ENCODE measurements around the gene SYDE1.

Gene SYDE1

GRCh38 chr19:15108845-15109767 is 1.9 kb downstream of the SYDE1 start:
- no peak for DNase-seq (ENCODE audit: low read depth)

DNA sequence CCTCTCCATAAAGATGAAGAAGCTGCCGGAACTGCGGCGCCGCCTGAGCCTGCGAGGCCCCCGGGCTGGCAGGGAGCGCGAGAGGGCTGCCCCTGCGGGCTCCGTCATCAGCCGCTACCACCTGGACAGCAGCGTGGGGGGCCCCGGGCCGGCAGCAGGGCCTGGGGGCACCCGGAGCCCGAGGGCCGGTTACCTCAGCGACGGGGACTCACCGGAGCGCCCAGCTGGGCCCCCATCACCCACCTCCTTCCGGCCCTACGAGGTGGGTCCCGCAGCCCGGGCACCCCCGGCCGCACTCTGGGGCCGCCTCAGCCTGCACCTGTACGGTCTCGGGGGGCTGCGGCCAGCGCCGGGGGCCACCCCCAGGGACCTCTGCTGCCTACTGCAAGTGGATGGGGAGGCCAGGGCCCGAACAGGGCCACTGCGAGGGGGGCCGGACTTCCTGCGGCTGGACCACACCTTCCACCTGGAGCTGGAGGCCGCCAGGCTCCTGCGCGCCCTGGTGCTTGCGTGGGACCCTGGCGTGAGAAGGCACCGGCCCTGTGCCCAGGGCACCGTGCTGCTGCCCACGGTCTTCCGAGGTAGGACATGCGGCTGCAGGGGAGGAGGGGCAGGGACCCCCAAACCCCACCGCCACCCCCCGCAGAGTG is 2.7 kb downstream of the SYDE1 start:
- DNase-seq (ENCODE audit: low read depth) = no peak

GRCh38 chr19:15110418-15110815 is 3.2 kb downstream of the SYDE1 start:
- DNase-seq (ENCODE audit: low read depth) = no peak

- no peak for DNase-seq (ENCODE audit: low read depth)
These were observed 4.6 kb downstream of the SYDE1 start for GRCh38 chr19:15111758-15112157.

DNA sequence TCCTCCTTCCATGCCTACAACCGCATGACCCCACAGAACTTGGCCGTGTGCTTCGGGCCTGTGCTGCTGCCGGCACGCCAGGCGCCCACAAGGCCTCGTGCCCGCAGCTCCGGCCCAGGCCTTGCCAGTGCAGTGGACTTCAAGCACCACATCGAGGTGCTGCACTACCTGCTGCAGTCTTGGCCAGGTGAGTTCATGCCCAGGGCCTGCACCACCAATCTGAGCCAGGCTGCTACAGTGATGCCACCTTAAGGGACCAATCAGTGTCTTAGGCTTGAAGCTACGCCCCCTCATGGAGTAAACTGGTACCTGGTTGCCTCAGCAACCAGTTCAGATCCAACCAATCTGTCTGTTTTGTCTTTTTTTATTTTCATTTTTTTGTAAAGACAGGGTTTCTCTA is 5.2 kb downstream of the SYDE1 start:
- no peak for DNase-seq (ENCODE audit: low read depth)

- no peak for DNase-seq (ENCODE audit: low read depth)
These were observed 6.3 kb downstream of the SYDE1 start for GRCh38 chr19:15113245-15114152.

DNA sequence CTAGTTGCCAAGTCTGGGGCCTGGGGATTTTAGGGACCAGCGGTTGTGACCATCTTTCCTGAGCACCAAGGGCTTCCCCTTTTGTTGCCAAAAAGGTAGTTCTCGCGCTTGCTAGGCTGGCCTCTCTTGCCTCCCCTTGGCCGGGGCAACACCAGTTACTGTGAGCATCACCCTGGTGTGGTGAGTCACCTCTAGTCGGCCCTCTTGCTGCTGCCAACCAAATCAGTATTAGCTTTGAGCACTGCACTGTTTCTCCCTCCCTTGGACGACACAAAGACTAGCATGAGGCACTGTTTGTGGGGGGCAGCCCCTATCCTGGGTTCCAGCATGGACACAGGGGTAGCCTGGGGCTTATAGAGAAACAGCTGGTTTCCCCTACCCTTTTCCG is 6.9 kb downstream of the SYDE1 start:
- no peak for DNase-seq (ENCODE audit: low read depth)

GRCh38 chr19:15115080-15115479 is 7.9 kb downstream of the SYDE1 start:
- no peak for DNase-seq (ENCODE audit: low read depth)

DNA sequence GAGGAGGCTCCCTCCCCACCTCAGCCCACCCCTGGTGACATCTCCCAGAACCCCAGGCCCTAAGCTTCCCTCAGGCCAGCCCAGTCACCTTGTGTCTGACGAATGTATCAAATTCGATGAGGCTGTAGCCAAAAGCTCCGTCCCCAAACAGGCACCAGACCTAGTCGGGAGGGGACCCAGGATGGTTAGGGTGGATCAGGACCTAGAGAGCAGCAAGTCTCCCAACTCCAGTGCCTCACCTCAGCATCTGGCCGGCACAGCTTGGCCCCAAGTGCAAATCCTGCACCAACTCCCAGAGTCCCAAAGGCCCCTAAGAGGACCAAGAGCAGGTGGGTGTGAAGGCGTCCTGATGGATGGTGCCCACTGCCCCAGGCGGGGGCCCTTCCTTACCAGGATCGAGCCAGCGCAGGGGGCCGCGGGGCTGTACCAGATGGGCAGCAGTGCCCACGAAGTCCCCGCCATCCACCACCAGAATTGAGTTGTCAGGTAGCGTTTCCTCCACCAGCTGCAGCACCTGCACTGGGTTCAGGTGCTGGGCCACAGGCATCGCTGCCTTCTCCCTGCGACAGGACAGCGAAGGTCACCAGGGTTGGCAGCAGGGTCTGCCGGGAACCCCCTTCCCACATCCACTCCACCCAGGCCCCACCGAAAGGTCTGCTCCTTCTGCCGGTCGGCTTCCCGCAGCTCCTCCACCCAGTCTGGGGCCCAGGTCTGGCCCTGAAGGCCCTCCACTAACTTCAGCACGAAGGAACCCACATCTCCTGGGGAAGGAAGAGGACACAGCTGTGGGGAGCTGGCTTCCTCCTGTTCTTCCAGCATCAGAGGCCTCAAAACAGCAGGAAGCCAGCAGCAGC is 8.8 kb downstream of the SYDE1 start:
- no peak for DNase-seq (ENCODE audit: low read depth)

GRCh38 chr19:15116856-15117255 is 9.7 kb downstream of the SYDE1 start:
- DNase-seq (ENCODE audit: low read depth) = no peak

- no peak for DNase-seq (ENCODE audit: low read depth)
These were observed 11.0 kb downstream of the SYDE1 start for GRCh38 chr19:15118248-15118647.

DNA sequence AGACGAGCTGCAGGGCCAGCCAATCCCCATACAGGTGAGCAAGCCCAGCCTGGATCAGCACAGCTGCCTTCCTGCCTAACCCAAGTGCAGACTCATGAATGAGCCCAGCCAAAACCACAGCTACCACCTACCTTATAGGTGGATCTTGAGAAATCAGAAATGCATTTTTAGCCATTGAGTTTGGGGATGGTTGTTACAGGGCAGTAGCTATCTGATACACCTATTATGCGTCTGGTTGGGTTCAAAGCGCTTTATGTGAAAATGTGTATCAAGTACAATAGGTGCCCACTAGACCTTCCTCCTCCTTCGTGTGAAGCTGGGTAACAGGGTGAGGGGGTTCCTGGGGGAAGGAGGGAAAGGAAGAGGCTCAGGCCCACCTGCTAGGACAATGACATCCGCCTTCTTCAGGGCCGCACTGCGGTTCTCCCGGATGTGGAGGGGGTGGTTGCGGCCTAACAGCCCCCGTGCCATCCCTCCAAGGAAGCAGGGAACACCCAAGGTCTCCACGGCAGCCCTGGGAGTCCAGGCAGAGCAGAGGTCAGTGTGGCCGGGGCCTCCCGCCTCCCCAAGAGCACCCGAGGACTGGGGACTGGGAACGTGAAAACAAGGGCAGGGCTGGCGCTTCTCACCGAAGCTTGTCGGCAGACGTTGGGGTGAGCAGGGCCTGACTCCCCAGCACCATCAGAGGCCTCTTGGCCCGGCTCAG is 11.7 kb downstream of the SYDE1 start:
- DNase-seq (ENCODE audit: low read depth) = no peak

DNA sequence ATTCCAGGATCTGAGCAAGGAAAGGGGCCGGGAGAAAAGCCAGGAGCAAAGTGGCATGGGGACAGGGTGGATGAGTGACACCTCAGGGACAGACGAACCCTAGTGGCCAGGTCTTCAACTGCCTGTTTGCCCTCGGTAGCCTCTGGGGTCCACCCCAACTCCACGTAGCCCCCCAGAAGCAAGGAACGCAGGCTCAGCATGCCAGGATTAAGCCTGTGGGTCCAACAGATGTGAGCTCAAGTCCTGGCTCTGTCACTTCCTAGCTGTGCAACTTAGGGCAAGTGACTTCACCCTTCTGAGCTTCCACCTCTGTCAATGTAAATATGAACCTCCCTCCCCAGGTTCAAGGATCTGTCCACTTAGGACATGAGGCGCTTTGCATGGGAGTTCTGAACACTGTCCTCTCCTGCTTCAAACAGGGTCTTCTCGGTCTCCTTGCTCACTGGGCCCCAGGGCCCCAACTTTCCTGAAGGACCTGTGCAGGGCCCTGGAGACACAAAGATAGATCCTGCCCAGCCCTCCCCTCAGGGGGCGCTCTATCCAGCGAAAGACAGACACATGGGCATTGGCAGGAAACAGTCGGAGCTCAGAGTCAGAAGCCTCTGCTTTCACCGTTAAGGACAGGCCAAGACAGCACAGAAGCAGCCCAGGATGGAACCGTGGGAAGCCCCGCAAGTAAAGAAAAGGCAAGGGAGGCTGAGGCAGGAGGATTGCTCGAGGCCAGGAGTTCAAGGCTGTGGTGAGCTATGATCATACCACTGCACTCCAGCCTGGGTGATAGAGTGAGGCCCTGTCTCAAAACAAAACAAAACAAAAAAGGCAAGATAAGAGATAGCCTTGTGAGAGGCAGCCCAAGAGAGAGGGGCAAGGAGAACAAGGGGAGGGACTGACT is 13.2 kb downstream of the SYDE1 start:
- no peak for DNase-seq (ENCODE audit: low read depth)

DNA sequence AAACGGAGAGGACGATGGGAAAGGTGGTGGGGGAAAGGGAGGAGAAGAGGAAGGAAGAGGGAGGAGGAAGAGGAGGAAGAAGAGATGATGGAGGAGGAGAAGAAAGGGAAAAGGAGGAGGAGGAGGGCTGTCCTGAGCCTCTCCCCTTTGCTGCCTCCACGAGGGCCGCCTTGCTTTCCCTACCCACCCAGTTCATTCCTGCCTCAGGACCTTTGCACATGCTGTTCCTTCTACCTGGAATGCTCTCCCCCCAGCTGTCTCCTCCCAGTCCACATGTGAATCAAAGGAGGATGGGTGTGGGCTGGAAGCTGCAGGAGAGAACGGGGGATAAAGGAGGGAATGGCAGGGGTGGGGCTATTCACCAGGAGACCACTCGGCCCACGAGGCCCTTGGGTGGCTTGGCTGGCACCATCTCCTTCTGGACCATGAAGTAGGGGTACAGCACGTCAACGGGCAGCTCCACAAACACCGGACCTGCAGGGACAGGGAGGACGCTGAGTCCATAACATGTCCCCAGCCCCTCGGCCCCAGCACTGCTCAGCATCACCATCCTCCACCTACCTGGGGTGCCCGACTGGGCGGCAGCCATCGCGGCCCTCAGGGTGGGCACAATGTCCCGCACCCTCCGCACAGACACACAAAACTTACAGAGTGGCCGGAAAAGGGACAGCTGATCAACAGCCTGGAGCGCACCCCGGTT is 15.3 kb downstream of the SYDE1 start:
- no peak for DNase-seq (ENCODE audit: low read depth)

GRCh38 chr19:15123031-15123890 is 16.1 kb downstream of the SYDE1 start:
- no peak for DNase-seq (ENCODE audit: low read depth)

- no peak for DNase-seq (ENCODE audit: low read depth)
These were observed 16.7 kb downstream of the SYDE1 start for GRCh38 chr19:15123900-15124299.

DNA sequence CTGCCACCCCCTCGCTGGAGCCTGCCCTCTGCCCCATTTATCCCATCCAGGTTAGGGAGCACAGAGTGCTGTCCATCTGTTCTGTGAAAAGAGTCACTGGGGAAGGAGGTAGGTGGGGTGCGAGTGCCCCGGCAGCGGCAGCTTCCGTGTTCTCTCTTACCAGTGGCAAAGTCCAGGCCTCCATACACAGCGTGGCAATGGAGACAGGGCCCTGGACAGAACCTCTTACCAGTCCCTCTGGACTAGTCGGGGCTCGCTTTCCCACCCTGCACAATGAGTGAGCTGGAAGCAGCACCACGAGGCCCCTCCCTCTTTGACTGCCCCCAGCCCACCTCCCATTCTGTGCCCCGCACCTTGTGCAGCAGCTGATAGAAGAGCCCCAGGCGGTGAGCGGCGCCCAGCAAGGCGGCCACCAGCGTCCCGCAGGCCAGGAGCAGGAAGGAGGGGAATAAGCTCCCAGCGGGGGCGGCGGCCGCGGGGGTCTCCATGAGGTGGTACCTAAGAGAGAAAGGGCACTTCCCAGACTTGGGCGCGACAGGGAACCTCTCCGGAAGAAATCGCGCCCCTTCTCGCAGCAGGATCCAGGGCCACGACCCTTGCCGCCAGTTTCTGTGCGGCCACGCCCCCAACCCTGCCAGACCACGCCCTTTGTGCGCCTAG is 17.5 kb downstream of the SYDE1 start:
- no peak for DNase-seq (ENCODE audit: low read depth)
